Panc1 (cell line): Measurements from ENCODE around the gene SLC38A1.

Experiments used
- POLR2AphosphoS5 ChIP-seq: IDR thresholded peaks from 2 replicates; pipeline ENCODE4 v1.6.1; 2012; ENCODE audit warnings: mild to moderate bottlenecking, low read depth, low read length, moderate library complexity
- TF ChIP-seq, protein P1 (sequence below): fragments of 450-650 bp; IDR thresholded peaks from 2 replicates; pipeline ENCODE4 v1.5.1; 2017; ENCODE audit warnings: mild to moderate bottlenecking
- TF ChIP-seq, protein P2 (sequence below), 2 experiments: IDR thresholded peaks; 2 replicates each; pipeline ENCODE4 v1.6.1; 2011 to 2012; ENCODE audit warnings: low read depth in 2 of 2, control low read depth in 1 of 2, low read length in 1 of 2, mild to moderate bottlenecking in 1 of 2, moderate library complexity in 1 of 2; ENCODE audit not compliant: insufficient read depth in 1 of 2

DNA sequence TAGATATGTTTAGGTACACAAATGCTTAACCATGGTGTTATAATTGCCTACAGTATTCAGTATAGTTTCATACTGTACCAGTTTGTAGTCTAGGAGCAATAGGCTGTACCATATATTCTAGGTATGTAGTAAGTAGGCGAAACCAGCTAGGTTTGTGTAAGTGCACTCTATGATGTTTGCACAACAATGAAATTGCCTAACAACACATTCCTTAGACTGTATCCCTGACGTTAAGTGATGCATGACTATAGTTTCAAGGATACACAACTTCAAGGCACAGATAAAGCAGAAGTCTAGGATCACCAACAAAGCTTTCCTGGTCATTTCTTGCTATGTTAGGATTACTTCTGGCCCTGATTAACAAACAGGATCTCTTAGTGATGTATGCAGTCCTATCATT is 135.1 kb downstream of the SLC38A1 start:
- TF ChIP-seq, protein P1, sequence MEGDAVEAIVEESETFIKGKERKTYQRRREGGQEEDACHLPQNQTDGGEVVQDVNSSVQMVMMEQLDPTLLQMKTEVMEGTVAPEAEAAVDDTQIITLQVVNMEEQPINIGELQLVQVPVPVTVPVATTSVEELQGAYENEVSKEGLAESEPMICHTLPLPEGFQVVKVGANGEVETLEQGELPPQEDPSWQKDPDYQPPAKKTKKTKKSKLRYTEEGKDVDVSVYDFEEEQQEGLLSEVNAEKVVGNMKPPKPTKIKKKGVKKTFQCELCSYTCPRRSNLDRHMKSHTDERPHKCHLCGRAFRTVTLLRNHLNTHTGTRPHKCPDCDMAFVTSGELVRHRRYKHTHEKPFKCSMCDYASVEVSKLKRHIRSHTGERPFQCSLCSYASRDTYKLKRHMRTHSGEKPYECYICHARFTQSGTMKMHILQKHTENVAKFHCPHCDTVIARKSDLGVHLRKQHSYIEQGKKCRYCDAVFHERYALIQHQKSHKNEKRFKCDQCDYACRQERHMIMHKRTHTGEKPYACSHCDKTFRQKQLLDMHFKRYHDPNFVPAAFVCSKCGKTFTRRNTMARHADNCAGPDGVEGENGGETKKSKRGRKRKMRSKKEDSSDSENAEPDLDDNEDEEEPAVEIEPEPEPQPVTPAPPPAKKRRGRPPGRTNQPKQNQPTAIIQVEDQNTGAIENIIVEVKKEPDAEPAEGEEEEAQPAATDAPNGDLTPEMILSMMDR, result no peak
- TF ChIP-seq, protein P2, sequence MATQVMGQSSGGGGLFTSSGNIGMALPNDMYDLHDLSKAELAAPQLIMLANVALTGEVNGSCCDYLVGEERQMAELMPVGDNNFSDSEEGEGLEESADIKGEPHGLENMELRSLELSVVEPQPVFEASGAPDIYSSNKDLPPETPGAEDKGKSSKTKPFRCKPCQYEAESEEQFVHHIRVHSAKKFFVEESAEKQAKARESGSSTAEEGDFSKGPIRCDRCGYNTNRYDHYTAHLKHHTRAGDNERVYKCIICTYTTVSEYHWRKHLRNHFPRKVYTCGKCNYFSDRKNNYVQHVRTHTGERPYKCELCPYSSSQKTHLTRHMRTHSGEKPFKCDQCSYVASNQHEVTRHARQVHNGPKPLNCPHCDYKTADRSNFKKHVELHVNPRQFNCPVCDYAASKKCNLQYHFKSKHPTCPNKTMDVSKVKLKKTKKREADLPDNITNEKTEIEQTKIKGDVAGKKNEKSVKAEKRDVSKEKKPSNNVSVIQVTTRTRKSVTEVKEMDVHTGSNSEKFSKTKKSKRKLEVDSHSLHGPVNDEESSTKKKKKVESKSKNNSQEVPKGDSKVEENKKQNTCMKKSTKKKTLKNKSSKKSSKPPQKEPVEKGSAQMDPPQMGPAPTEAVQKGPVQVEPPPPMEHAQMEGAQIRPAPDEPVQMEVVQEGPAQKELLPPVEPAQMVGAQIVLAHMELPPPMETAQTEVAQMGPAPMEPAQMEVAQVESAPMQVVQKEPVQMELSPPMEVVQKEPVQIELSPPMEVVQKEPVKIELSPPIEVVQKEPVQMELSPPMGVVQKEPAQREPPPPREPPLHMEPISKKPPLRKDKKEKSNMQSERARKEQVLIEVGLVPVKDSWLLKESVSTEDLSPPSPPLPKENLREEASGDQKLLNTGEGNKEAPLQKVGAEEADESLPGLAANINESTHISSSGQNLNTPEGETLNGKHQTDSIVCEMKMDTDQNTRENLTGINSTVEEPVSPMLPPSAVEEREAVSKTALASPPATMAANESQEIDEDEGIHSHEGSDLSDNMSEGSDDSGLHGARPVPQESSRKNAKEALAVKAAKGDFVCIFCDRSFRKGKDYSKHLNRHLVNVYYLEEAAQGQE (IDR thresholded peaks at IDR 0.05; ENCODE audit: insufficient read depth in 1 of 2, low read depth in 2 of 2, low read length in 1 of 2), result no peak
- no peak for TF ChIP-seq POLR2AphosphoS5
